ENCODE results near the gene CCBE1. TPM values are rescaled to one million over a fixed set of nuclear protein-coding genes. Genes with fewer than 3 reads are reported as not detected.
"Not testable (repeated sequence)": the region's sequence is repeated elsewhere in the genome, so short reads cannot be mapped to it uniquely, and the experiment has no call there.

CCBE1 gene
- total RNA-seq, 1 donor from 2014 or later, result 0.40 TPM

- ATAC-seq, result no peak
Observed at GRCh38 chr18:59681051-59681450, 16.2 kb downstream of the CCBE1 start.

GRCh38 chr18:59675346-59675745 lies 21.9 kb downstream of the CCBE1 start:
- ATAC-seq, result no peak

GRCh38 chr18:59674903-59675270 lies 22.3 kb downstream of the CCBE1 start:
- no peak for ATAC-seq

DNA sequence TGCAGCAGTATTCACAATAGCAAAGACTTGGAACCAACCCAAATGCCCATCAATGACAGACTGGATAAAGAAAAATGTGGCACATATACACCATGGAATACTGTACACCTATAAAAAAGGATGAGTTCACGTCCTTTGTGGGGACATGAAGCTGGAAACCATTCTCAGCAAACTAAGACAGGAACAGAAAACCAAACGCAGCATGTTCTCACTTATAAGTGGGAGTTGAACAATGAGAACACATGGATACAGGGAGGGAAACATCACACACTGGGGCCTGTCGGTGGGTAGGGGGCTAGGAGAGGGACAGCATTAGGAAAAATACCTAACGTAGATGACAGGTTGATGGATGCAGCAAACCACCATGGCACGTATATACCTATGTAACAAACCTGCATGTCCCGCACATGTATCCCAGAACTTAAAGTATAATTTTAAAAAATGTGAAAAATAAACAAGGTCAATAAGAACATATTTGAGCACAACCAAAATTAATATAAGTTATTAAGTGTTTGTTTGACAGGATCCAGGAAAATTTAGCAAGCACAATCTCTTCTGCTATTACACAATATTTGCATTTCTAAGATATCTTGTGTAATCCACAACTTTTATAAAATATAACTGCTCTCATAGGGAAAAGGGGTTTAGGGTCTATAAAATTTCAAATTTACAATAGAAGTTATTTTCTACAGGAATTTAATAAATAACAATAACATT lies 22.9 kb downstream of the CCBE1 start:
- ATAC-seq, result no peak

DNA sequence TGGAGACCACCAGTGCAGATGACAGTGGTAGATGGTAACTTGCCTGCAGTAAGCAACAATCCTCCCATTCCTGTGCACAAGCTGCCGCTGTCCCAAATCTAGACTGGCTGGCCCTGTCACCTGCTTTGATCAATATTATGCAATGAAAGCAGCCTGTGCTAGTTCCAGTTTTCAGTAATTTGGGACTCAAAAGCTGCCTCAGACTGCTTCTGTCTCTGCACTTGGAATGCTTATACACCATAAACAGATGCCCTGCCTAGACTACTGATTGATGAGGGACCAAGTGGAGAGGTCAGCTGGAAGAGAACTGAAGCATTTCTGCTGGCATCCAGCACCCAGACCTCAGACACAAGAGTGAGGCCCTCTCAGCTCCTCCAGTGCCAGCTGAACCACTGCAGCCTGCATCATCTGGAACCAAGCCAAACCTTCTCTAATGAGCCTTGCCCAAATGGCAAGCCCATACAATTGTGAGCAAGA lies 24.9 kb downstream of the CCBE1 start:
- no peak for ATAC-seq

GRCh38 chr18:59671551-59671950 lies 25.7 kb downstream of the CCBE1 start:
- ATAC-seq, result no peak

GRCh38 chr18:59669872-59670657 lies 27.2 kb downstream of the CCBE1 start:
- no peak for ATAC-seq

- ATAC-seq, result no peak
Observed at GRCh38 chr18:59667488-59667887, 29.7 kb downstream of the CCBE1 start.

- not testable (repeated sequence) for ATAC-seq
Observed at GRCh38 chr18:59666007-59666402, 31.2 kb downstream of the CCBE1 start.

DNA sequence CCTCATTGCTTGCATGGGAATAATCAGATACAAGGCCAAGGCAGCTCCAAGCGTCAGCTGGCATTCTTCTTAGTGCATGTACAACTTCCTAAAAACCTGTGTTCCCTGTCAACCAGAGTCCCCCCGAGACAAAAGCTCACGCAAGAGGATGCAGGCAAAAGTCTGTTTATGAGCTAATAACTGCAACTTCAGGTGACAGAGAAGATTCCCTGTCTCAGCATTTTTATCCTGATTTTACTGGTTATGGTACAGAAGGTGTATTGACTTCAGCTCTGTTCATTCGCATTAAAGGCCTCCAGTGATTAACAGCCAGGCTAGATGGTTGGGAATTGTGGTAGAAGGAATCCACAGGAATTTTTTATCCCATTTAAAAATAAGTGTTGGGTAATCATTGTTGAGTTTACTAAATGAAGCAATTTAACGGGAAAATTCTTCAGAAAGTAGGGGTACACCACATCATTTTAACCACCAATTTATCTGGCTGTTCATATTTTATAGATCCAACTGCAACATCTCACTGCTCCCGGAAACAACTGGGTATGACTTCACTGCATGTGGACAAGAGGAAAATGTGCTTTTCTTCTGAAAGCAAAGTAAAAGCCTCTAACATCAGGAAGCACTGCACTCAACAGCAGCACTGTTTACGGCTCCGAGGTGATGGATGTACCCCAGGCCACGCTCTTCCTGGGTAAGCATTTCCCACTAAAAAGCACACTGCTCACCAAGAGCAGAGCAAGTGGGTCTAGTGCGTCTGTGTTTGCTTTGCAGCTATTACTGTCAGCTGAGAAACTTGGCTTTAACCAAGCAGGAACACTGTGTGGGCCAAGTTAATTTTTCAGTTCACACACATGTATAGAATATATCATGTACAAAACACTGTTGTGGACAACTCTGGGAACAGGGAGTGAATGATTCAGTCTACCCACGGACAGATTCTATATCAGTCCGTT lies 31.9 kb downstream of the CCBE1 start:
- no peak for ATAC-seq

DNA sequence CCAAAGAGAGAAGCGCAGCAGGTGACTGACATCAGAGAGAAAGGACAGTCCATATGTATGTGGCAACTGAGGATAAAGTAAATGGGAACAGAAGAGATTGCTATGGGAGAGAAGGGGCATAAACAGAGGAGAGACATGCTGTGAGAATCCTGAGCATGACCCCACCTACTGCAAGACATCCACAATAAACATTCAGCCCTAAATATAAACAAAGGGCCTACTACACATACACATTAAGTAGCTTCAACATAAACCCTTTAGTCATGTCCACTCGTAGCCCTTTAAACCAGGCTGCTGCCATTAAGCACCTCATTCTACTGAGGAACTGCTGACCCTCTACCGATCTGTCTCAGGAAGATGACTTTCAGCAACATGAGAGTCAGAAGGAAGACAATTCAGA lies 32.9 kb downstream of the CCBE1 start:
- no peak for ATAC-seq

DNA sequence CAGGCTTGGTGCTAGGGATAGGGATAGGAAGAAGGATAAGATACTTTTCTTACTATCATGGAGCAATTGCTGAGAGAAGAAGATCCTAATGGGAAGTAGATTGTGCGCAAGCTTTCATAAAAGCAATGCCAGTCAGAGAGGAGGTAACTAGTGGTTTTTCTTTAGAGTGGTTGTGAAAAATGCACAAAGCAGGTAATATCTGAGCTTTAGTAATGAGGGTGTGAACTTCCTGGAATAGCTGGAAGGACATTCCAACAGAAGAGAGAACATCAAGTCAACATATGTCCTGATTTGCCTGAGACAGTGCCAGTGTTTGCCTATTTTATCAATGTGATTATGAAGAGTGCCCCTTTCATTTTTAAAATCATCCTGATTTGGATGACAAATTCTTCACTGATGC lies 34.1 kb downstream of the CCBE1 start:
- no peak for ATAC-seq

DNA sequence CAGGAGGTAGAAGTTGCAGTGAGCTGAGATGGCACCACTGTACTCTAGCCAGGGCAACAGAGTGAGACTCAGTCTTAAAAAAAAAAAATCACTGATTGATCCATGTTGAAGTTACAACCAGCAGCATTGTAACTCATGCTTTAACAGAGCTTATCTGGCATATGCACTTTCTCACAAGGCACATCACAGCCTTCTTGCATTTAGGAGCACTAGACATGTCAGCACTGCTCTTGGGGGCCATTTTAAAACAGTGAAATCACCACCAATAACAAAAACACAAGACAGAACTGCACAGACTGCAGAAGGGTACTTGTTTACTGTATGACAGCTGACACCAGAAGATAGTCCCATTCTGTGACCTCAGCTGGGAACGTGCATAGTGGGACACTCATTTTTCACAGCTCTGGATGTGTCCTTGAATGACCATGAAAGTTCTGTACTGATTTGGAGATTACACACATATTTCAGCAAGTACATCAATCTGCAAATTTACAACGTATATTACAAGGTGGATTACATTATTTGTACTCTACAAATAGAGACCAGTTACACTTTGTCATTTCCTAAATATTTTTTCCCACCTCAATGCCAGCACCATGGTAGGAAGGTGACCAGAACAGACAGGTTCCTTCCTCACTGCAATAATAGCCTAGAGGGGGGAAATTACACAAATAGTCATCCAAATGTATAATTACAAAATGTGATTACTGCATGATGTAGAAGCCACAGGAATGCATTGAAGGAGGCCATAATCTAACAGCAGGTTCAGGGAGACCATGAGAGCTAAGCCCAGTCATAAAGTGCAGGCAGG lies 35.1 kb downstream of the CCBE1 start:
- ATAC-seq, result no peak

DNA sequence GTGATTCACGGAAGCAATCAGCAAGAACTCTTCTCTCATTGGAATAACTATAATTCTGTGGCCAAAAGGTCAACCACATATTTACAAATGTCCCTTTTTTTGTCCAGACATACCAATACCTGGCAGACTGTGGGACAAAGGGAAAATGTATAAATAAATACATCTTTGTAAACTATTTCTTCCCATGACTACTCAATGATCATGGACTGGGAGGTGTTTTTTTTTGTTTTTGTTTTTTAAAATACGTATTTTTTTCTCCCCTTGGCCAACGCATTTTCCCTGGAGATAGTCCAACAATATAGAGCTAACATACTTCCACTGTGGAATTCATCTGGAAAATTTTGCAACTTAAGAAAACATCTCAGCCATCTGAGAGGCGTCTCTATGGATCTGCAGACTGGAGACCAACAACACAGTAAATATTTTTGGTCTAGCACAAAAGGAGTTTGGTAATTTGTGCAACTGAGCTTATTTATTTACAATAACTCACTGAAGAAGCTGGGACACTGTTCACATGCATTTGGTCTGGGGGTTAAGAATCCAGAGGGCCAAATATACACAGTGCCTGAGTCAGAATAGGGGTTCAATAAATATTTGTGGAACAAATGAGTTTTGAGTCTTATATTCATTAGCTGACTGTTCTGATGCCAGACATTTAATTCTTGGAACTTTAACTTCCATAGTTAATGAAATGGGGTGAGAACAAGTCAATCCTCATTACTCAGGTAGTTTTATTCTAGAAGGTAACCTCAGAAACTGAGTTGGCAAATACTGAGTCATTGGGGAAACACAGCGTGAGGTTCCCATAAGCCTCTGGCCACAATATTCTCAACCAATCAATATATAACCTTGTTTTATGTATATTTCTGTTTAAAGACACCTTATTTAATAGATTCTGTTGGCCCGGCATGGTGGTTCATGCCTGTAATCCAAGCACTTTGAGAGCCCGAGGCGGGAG lies 36.2 kb downstream of the CCBE1 start:
- no peak for ATAC-seq

- ATAC-seq, result no peak
Observed at GRCh38 chr18:59660366-59660765, 36.9 kb downstream of the CCBE1 start.

DNA sequence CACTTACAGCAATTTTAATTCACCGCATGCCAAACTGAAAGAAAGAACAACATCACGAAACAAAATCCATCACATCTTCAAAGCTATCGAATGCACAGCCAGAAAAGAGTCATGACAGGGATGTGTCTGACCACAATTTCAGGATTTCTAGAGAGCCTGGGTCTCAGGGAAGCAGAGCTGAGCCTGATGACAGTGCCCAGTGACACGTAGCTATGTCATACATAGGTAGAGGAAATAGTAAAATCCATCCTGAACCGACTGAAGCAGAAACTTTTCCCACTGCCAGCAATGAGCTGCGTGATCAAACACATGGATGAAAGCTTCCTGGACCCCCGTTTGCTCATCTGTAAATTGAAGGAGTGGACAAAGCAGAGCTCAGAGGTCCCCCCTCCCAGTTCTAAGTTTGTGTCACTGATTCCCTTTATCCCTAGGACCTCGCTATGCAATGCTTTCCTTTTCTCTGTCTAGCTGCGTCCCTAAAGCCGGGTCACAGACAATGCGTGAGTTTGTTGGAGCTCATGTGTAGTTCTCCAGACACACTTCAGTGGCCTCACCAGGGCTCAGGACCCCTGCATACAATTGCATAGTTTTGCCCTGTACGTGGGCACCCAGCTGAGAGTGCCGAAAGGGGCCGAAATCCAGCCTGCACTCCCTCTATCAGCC lies 37.6 kb downstream of the CCBE1 start:
- no peak for ATAC-seq

DNA sequence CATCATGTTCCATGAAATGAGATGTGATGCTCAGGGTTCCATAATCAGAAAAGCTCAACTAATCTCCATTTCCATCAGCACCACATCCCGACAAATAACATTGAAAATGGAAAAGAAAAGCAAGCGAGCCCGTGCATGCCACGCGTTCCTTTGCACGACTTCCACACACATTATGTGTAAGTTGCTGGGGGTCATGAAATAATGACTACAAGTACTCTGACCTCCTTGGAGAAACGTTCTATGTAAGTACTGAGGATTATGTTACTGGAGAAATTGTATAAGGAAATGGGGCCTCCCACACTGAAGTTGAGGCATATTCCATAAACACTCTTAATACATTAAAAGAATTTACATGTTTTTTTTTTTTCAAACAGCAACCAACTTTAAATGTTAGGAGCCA lies 38.3 kb downstream of the CCBE1 start:
- ATAC-seq, result no peak

DNA sequence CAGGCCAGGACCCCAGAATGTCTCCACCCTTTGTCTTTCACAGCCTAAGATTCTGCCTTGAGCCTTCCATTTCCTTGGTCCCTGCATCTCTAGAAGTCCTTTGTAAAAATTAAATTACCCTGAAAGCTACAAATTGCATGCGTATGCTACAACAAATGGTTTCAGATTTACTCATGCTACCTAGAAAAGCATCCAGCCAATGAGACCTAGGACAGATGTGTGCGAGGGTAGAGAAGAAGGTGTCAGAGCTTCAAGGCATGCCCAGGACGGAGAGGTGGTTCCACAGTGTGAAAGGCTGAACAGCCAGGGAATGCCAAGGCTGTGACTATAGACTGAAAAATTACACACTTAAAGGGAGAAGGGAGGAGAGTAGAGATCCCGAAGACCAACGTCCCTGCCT lies 40.2 kb downstream of the CCBE1 start:
- ATAC-seq, result no peak

DNA sequence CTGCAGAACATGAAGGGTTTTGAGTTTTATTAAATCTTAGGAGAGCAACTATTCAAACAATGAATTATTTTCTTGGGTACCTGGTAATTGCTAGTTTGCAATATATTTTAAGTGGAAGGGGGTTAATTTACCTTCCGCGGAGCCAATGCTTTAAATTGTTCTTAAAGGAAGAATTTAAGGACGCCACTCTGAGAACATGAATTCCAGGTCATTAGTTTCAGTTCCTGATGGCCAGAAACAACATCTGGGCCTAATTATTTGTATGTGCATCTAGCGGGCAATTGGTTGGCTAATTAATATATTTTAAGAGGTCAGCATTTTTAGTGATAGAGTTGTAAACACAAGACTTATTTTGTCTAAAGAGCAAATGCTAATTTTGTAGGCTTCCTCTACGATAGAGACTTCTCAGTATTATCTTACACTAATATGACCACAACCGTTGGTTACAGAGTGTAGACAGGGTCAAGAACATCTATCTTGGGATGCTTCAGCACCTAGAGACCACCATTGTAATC lies 40.8 kb downstream of the CCBE1 start:
- ATAC-seq, result no peak

DNA sequence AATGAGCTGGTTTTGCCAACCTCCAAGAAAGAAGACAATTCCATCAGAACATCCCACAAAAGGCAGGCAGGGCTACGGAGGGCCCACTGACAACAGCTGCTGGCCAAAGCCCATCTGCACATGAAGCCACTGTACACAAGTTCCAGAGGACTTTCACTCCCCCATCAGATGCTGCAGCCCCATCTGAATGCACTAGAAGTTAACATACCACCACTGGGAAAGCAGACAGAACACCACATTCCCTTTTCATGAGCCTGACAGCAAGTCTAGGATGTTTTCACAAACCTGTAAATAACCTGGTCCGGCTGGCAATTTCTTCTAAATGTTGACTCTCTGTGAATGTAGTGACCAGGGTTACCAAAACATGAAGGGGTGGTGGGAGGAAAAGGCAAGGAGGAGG lies 41.5 kb downstream of the CCBE1 start:
- ATAC-seq, result no peak

Measured in esophagus mucosa (tissue), 1 donor.